B cell (primary cell): ENCODE data around the gene BNIPL.

Experiments
- EZH2 ChIP-seq: IDR thresholded peaks from 2 replicates; pipeline ENCODE4 v1.6.1; 2012; ENCODE audit warnings: borderline replicate concordance, low read depth, mild to moderate bottlenecking, moderate library complexity, low read length; ENCODE audit not compliant: insufficient read depth, poor library complexity, severe bottlenecking
- TF ChIP-seq, protein P1 (sequence below): fragments of 200-600 bp; IDR thresholded peaks from one replicate; pipeline ENCODE4 v1.8.0; 2022; ENCODE audit warnings: antibody characterized with exemption, mild to moderate bottlenecking

DNA sequence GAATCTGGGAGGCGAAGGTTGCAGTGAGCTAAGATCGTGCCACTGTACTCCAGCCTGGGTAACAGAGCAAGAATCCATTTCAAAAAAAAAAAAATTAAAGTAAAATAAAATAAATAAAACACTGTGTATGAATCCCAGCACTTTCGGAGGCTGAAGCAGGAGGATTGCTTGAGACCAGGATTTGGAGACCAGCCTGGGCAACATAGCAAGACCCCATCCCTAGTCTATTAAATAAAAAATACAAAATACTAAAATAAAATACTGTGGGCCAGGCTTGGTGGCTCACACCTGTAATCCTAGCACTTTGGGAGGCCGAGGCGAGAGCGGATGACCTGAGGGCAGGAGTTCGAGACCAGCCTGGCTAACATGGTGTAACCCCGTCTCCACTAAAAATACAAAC is 4.2 kb upstream of the BNIPL start:
- TF ChIP-seq EZH2, result no peak
- TF ChIP-seq, protein P1, sequence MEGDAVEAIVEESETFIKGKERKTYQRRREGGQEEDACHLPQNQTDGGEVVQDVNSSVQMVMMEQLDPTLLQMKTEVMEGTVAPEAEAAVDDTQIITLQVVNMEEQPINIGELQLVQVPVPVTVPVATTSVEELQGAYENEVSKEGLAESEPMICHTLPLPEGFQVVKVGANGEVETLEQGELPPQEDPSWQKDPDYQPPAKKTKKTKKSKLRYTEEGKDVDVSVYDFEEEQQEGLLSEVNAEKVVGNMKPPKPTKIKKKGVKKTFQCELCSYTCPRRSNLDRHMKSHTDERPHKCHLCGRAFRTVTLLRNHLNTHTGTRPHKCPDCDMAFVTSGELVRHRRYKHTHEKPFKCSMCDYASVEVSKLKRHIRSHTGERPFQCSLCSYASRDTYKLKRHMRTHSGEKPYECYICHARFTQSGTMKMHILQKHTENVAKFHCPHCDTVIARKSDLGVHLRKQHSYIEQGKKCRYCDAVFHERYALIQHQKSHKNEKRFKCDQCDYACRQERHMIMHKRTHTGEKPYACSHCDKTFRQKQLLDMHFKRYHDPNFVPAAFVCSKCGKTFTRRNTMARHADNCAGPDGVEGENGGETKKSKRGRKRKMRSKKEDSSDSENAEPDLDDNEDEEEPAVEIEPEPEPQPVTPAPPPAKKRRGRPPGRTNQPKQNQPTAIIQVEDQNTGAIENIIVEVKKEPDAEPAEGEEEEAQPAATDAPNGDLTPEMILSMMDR, result no peak
